Caco-2 (cell line): Measurements from ENCODE around the gene MACROH2A2. TPM values are rescaled to one million over a fixed set of nuclear protein-coding genes. Genes with fewer than 3 reads are reported as not detected.

ENCODE experiments used
- BruUV-seq: library from RNA; stranded (reverse); fragments of 400-500 nt; replicated peaks from 2 replicates; lab custom pipeline; 2021; lab: Mats Ljungman, UMichigan
- CTCF ChIA-PET: fragments of 300-600 bp; sonication (Branson Sonifier 250); formaldehyde crosslinking; loops from one replicate; lab custom pipeline; 2022; ENCODE audit warnings: antibody characterized with exemption; lab: Charles Lee
- POLR2A ChIA-PET: fragments of 300-600 bp; sonication (Branson Sonifier 250); formaldehyde crosslinking; loops from one replicate; lab custom pipeline; 2022; ENCODE audit warnings: antibody characterized with exemption; lab: Charles Lee
- DNase-seq, 2 experiments: peaks; one replicate each; pipeline versions ENCODE4 v3.0.0 to v3.0.0-alpha.2; 2020 to 2022
- H3K27me3 ChIP-seq: replicated peaks from 2 replicates; pipeline ENCODE4 v1.6.0; 2011; ENCODE audit warnings: low read length; ENCODE audit not compliant: control insufficient read depth, insufficient read depth
- H3K36me3 ChIP-seq: 2 replicates; pipeline ENCODE4 v1.5.1; 2011; ENCODE audit warnings: low read length; ENCODE audit not compliant: control insufficient read depth, insufficient read depth
- H3K4me1 ChIP-seq: fragments of 250-450 bp; sonication (Bioruptor Pico); 2 replicates; pipeline ENCODE4 v1.5.1; 2020; ENCODE audit warnings: mild to moderate bottlenecking
- H3K4me3 ChIP-seq: 2 replicates; pipeline ENCODE4 v1.5.1; 2011; ENCODE audit warnings: low read depth, mild to moderate bottlenecking, control low read depth, low read length
- H3K9me3 ChIP-seq: fragments of 250-450 bp; sonication (Bioruptor Pico); 2 replicates; pipeline ENCODE4 v1.5.1; 2020; ENCODE audit warnings: mild to moderate bottlenecking, moderate library complexity
- H3K27ac Mint-ChIP-seq: one replicate; pipeline ENCODE4 v1.8.0; 2022; ENCODE audit warnings: mixed read lengths; ENCODE audit not compliant: unreplicated experiment
- H3K27me3 Mint-ChIP-seq: one replicate; pipeline ENCODE4 v1.8.0; 2022; ENCODE audit warnings: mixed read lengths; ENCODE audit not compliant: insufficient read depth, unreplicated experiment
- H3K36me3 Mint-ChIP-seq: one replicate; pipeline ENCODE4 v1.8.0; 2022; ENCODE audit warnings: mild to moderate bottlenecking, mixed read lengths; ENCODE audit not compliant: insufficient read depth, unreplicated experiment
- H3K4me1 Mint-ChIP-seq: one replicate; pipeline ENCODE4 v1.8.0; 2022; ENCODE audit warnings: low read depth, mixed read lengths; ENCODE audit not compliant: unreplicated experiment
- H3K4me3 Mint-ChIP-seq: one replicate; pipeline ENCODE4 v1.8.0; 2022; ENCODE audit warnings: mild to moderate bottlenecking, moderate library complexity, mixed read lengths; ENCODE audit not compliant: unreplicated experiment
- H3K9me3 Mint-ChIP-seq: one replicate; pipeline ENCODE4 v1.8.0; 2022; ENCODE audit warnings: mixed read lengths; ENCODE audit not compliant: unreplicated experiment
- CTCF ChIP-seq, 2 experiments: fragments of 200-600 bp in 1 of 2; IDR thresholded peaks; 1 replicate in 1 of 2; 2 replicates in 1 of 2; pipeline versions ENCODE4 v1.5.1 to v1.8.0; 2011 to 2022; ENCODE audit warnings: antibody characterized with exemption in 1 of 2, control low read depth in 1 of 2, inconsistent platforms in 1 of 2, low read depth in 1 of 2, low read length in 1 of 2, mild to moderate bottlenecking in 1 of 2, moderate library complexity in 1 of 2; ENCODE audit not compliant: insufficient read depth in 1 of 2, severe bottlenecking in 1 of 2, unreplicated experiment in 1 of 2
- intact Hi-C: fragments of 100-400 bp; cut with micrococcal nuclease; formaldehyde crosslinking; loops from one replicate; pipeline ENCODE4 v1.10.0; 2022; ENCODE audit not compliant: unreplicated experiment
- total RNA-seq: library from RNA; stranded (reverse); gene quantifications from 2 replicates; pipeline ENCODE4 v1.2.3, GENCODE V29; 2022

The MACROH2A2 gene
- total RNA-seq, 1 experiment from 2014 or later: 6.1 TPM

GRCh38 chr10:70119197-70119596, 66.6 kb downstream of the MACROH2A2 start:
- Histone ChIP-seq H3K27me3 (no peaks in the 10 kb centered on the region), H3K4me1 (no peaks in the 10 kb centered on the region), H3K36me3 (peaks cover 7% of the 10 kb centered on the region; the same call in 1 of the 2 replicates), H3K9me3 (no peaks in the 10 kb centered on the region), H3K4me3 (no peak overlapping the region)
- intact Hi-C loops: no loop called here
- POLR2A ChIA-PET: no interaction called here
- DNase-seq: no peak
- Mint-ChIP-seq H3K27ac (no peak overlapping the region), H3K4me3 (no peak overlapping the region), H3K27me3 (no peaks in the 10 kb centered on the region), H3K4me1 (no peaks in the 10 kb centered on the region), H3K9me3 (no peaks in the 10 kb centered on the region), H3K36me3 (peaks cover 8% of the 10 kb centered on the region)
- BruUV-seq: no TSS peak
- TF ChIP-seq CTCF (IDR thresholded peaks at IDR 0.05; ENCODE audit: insufficient read depth in 1 of 2, low read depth in 1 of 2, low read length in 1 of 2, severe bottlenecking in 1 of 2, unreplicated experiment in 1 of 2): no peak
- CTCF ChIA-PET: interaction anchor here (0.6 to 1.5 kb wide), 2 partner anchors 26 to 280 kb away, joined by 6 to 8 read pairs; partner anchors contain the start of gene TYSND1

GRCh38 chr10:70119623-70120022, 67.0 kb downstream of the MACROH2A2 start:
- Histone ChIP-seq H3K27me3 (no peaks in the 10 kb centered on the region), H3K4me1 (no peaks in the 10 kb centered on the region), H3K4me3 (no peak overlapping the region), H3K36me3 (peaks cover 7% of the 10 kb centered on the region; the same call in 1 of the 2 replicates), H3K9me3 (no peaks in the 10 kb centered on the region)
- H3K27ac Mint-ChIP-seq: no peak overlapping the region
- peaks cover 7% of the 10 kb centered on the region for H3K36me3 Mint-ChIP-seq
- intact Hi-C loops: no loop called here
- POLR2A ChIA-PET: no interaction called here
- no peaks in the 10 kb centered on the region for H3K9me3 Mint-ChIP-seq
- no peak for TF ChIP-seq CTCF (IDR thresholded peaks at IDR 0.05; ENCODE audit: insufficient read depth in 1 of 2, low read depth in 1 of 2, low read length in 1 of 2, severe bottlenecking in 1 of 2, unreplicated experiment in 1 of 2)
- no peak for DNase-seq
- CTCF ChIA-PET: no interaction called here
- no peak overlapping the region for H3K4me3 Mint-ChIP-seq
- H3K27me3 Mint-ChIP-seq: no peaks in the 10 kb centered on the region
- no TSS peak for BruUV-seq
- H3K4me1 Mint-ChIP-seq: no peaks in the 10 kb centered on the region

- no peak overlapping the region for H3K4me3 Mint-ChIP-seq
- no peaks in the 10 kb centered on the region for H3K36me3 Mint-ChIP-seq
- no peak for DNase-seq
- Histone ChIP-seq H3K4me3 (no peak overlapping the region), H3K4me1 (no peaks in the 10 kb centered on the region), H3K27me3 (no peaks in the 10 kb centered on the region), H3K9me3 (no peaks in the 10 kb centered on the region), H3K36me3 (peaks cover 7% of the 10 kb centered on the region; the same call in 1 of the 2 replicates)
- POLR2A ChIA-PET: no interaction called here
- CTCF ChIA-PET: interaction anchor here (1.4 kb wide), 1 partner anchor 10 kb away, joined by 3 read pairs; no protein-coding TSS in a partner anchor
- H3K27me3 Mint-ChIP-seq: no peaks in the 10 kb centered on the region
- TF ChIP-seq CTCF (IDR thresholded peaks at IDR 0.05; ENCODE audit: insufficient read depth in 1 of 2, low read depth in 1 of 2, low read length in 1 of 2, severe bottlenecking in 1 of 2, unreplicated experiment in 1 of 2): no peak
- intact Hi-C loops: no loop called here
- H3K27ac Mint-ChIP-seq: no peak overlapping the region
- H3K9me3 Mint-ChIP-seq: no peaks in the 10 kb centered on the region
- no peaks in the 10 kb centered on the region for H3K4me1 Mint-ChIP-seq
- BruUV-seq: no TSS peak
Observed at GRCh38 chr10:70120417-70120816, 67.8 kb downstream of the MACROH2A2 start.
